Neural crest cell (in vitro differentiated cells): ENCODE results near the gene ADAMTS7. TPM values are rescaled to one million over a fixed set of nuclear protein-coding genes. Genes with fewer than 3 reads are reported as not detected.
"Not testable (repeated sequence)": the region's sequence is repeated elsewhere in the genome, so short reads cannot be mapped to it uniquely, and the experiment has no call there.

Source experiments
- DNase-seq: peaks from one replicate; pipeline ENCODE4 v3.0.0; 2021; ENCODE audit warnings: low read depth, mixed read lengths, low spot score
- H3K27ac Mint-ChIP-seq: one replicate; pipeline ENCODE4 v1.8.0; 2021; ENCODE audit warnings: mild to moderate bottlenecking, mixed read lengths; ENCODE audit not compliant: unreplicated experiment
- H3K27me3 Mint-ChIP-seq: 2 replicates; pipeline ENCODE4 v1.8.0; 2021; ENCODE audit warnings: low read depth, mild to moderate bottlenecking, mixed read lengths
- H3K36me3 Mint-ChIP-seq: 2 replicates; pipeline ENCODE4 v1.8.0; 2021; ENCODE audit warnings: low read depth, mild to moderate bottlenecking, mixed read lengths
- H3K4me1 Mint-ChIP-seq: 2 replicates; pipeline ENCODE4 v1.8.0; 2021; ENCODE audit warnings: mixed read lengths
- H3K4me3 Mint-ChIP-seq: one replicate; pipeline ENCODE4 v1.8.0; 2021; ENCODE audit warnings: mild to moderate bottlenecking, mixed read lengths
- H3K9me3 Mint-ChIP-seq: 2 replicates; pipeline ENCODE4 v1.8.0; 2021; ENCODE audit warnings: mixed read lengths
- total RNA-seq: library from RNA; stranded (reverse); gene quantifications from 2 replicates; pipeline ENCODE4 v1.2.1, GENCODE V29; 2021
- TF ChIP-seq, protein P1 (sequence below): fragments of 200-600 bp; sonication (generic); conservative IDR thresholded peaks from 2 replicates; pipeline ENCODE4 v1.5.0; 2021; ENCODE audit warnings: antibody characterized with exemption, mild to moderate bottlenecking

The ADAMTS7 gene
- total RNA-seq, 1 donor from 2014 or later = 68.2 TPM

GRCh38 chr15:78740904-78741274 lies 70.4 kb downstream of the ADAMTS7 start:
- DNase-seq = no peak
- Mint-ChIP-seq H3K9me3 (no peaks in the 10 kb centered on the region), H3K27ac (no peak overlapping the region), H3K36me3 (no peaks in the 10 kb centered on the region), H3K4me1 (peaks cover 6% of the 10 kb centered on the region), H3K27me3 (peaks cover 2% of the 10 kb centered on the region), H3K4me3 (no peak overlapping the region)
- TF ChIP-seq, protein P1, sequence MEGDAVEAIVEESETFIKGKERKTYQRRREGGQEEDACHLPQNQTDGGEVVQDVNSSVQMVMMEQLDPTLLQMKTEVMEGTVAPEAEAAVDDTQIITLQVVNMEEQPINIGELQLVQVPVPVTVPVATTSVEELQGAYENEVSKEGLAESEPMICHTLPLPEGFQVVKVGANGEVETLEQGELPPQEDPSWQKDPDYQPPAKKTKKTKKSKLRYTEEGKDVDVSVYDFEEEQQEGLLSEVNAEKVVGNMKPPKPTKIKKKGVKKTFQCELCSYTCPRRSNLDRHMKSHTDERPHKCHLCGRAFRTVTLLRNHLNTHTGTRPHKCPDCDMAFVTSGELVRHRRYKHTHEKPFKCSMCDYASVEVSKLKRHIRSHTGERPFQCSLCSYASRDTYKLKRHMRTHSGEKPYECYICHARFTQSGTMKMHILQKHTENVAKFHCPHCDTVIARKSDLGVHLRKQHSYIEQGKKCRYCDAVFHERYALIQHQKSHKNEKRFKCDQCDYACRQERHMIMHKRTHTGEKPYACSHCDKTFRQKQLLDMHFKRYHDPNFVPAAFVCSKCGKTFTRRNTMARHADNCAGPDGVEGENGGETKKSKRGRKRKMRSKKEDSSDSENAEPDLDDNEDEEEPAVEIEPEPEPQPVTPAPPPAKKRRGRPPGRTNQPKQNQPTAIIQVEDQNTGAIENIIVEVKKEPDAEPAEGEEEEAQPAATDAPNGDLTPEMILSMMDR = no peak

- Mint-ChIP-seq H3K4me3 (no peak overlapping the region), H3K4me1 (peaks cover 6% of the 10 kb centered on the region), H3K27ac (no peak overlapping the region), H3K36me3 (no peaks in the 10 kb centered on the region), H3K27me3 (peaks cover 2% of the 10 kb centered on the region), H3K9me3 (no peaks in the 10 kb centered on the region)
- DNase-seq = peak; percentile 57
- TF ChIP-seq, protein P1 = peak; percentile 52
Observed at GRCh38 chr15:78739996-78740903, 71.0 kb downstream of the ADAMTS7 start.

DNA sequence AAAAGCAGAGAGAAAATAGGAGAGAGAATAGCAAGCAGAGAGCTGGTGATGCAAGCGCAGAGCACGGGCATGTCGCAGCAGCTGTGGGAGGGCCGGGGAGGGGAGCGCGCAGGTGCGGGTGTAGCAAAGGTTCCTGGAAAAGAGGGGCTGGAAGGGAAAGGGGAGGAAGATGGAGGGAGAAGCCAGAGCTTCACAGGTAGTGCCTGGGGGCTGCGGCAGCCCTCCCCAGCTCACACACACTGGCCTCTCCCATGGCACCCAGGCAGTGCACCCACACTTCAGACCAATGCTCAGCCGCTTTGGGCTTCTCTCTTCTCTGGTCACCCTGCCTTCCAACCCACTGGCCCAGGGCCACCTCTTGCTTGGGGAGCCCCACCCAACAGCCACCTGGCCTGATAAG lies 72.1 kb downstream of the ADAMTS7 start:
- no peak overlapping the region for H3K4me3 Mint-ChIP-seq
- TF ChIP-seq, protein P1 = no peak
- DNase-seq = no peak
- H3K9me3 Mint-ChIP-seq = no peaks in the 10 kb centered on the region
- peaks cover 6% of the 10 kb centered on the region for H3K4me1 Mint-ChIP-seq
- H3K36me3 Mint-ChIP-seq = no peaks in the 10 kb centered on the region
- H3K27me3 Mint-ChIP-seq = peaks cover 4% of the 10 kb centered on the region
- no peak overlapping the region for H3K27ac Mint-ChIP-seq

DNA sequence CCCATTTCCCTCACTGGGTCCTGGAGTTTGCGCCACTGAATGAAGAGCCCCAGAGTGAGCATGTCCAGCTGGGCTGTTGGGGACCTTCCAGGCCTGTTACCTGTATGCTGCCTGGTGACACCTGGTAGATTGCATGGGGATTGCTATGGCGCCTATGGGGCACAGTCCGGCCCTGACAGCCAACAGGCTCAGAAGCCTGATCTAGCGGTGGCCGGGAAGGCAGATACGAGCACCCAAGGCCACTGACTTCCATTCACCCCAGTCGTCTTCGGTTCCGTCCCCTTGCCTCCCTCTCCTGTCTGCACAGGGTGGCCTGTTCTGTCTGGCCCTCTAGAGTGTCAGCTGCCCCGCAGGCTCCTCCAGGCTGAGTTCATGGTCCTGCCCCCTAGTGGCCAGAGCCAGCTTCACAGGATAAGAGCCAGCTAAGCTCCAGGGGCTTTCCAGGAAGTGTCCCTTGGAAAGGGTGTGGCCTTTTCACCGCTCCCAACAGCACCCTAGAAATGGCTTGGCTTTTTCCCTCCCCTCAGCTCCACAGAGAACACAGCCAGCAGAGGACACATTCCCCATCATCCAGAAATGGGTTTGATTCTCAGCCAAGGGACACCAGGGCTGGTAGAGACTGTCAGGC lies 73.2 kb downstream of the ADAMTS7 start:
- TF ChIP-seq, protein P1 = peak; percentile 68
- peak overlapping the region; percentile 57 for H3K27ac Mint-ChIP-seq
- H3K27me3 Mint-ChIP-seq, H3K36me3 Mint-ChIP-seq, H3K9me3 Mint-ChIP-seq, H3K4me1 Mint-ChIP-seq, H3K4me3 Mint-ChIP-seq: not testable (repeated sequence)
- DNase-seq = peak; percentile 68

DNA sequence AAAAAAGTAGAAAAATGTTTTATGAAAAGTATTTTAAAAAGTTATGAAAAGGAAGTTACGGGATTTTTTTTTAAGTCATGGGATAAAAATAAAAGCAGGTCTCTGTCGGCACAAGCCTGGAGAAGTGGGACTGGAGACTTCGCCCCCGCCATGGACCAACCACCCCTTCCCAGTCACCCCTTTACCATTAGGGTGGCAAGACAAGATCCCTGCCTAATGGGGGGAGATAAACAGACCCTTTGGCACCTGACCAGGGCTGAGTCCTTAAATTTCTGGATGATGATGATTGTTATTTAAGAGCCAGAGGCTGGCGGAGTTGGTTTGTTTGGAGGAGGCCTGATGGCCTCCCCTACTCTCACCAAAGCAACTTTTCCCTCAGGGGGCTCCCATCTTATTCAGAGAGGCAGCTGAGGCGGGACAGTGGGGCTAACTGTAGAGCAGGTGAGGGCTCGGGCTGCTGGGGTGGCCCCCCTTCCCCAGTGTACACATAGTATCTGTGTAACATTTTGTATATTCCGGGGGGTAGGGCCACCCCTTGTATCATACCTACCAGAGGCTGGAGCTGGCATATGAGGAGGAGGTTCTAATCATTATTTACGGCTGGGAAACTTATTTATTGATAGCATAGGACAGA lies 74.0 kb downstream of the ADAMTS7 start:
- H3K27me3 Mint-ChIP-seq = peaks cover 12% of the 10 kb centered on the region
- TF ChIP-seq, protein P1 = no peak
- H3K36me3 Mint-ChIP-seq = no peaks in the 10 kb centered on the region
- no peak overlapping the region for H3K4me3 Mint-ChIP-seq
- H3K9me3 Mint-ChIP-seq = no peaks in the 10 kb centered on the region
- DNase-seq = no peak
- H3K27ac Mint-ChIP-seq = no peak overlapping the region
- peaks cover 4% of the 10 kb centered on the region for H3K4me1 Mint-ChIP-seq

- not testable (repeated sequence) for H3K27ac Mint-ChIP-seq, H3K4me1 Mint-ChIP-seq, H3K9me3 Mint-ChIP-seq, DNase-seq, H3K4me3 Mint-ChIP-seq, H3K36me3 Mint-ChIP-seq
- H3K27me3 Mint-ChIP-seq = peaks cover 12% of the 10 kb centered on the region
Observed at GRCh38 chr15:78736286-78736685, 75.0 kb downstream of the ADAMTS7 start.
